ENCODE data around the gene SLC7A1.

Gene SLC7A1

DNA sequence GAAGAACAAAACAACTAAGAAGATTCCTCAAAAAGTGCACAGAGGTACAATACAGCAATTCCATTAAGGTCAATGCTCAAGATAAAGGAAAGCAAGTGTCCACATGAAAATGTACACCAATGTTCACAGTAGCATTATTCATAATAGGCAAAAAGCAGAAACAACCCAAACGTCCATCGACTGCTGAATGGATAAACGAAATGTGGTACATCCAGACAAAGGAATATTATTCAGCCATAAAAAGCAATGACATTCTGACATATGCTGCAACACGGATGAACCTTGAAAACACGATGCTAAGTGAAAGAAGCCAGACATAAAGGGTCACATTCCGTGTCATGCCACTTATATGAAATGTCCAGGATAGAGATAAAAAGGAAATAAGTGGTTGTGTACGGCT is 29.3 kb downstream of the SLC7A1 start:
- Histone ChIP-seq H3K4me3 (ENCODE audit: low read length) (no peak overlapping the region), H3K23ac (ENCODE audit: low read length) (no peak overlapping the region), H2BK5ac (ENCODE audit: low read length) (no peak overlapping the region), H3K4ac (ENCODE audit: low read depth, low read length) (no peak overlapping the region), H2BK120ac (ENCODE audit: low read depth, low read length) (no peak overlapping the region), H2AK5ac (ENCODE audit: low read length) (no peak overlapping the region), H3K56ac (ENCODE audit: low read length) (no peak overlapping the region), H3K18ac (ENCODE audit: low read length) (no peak overlapping the region), H2BK15ac (replicated peaks; ENCODE audit: low read depth) (no peak overlapping the region), H3K4me1 (ENCODE audit: control insufficient read depth, low read depth, low read length) (peaks cover 11% of the 10 kb centered on the region), H3K27ac (ENCODE audit: low read depth, low read length) (no peak overlapping the region), H4K8ac (ENCODE audit: low read depth, low read length) (no peak overlapping the region), H3K36me3 (ENCODE audit: control insufficient read depth, insufficient read depth, low read length) (no peaks in the 10 kb centered on the region), H4K5ac (ENCODE audit: low read length) (no peak overlapping the region), H3K79me2 (ENCODE audit: control insufficient read depth, insufficient read depth, low read length) (peaks cover 91% of the 10 kb centered on the region), H3K4me2 (ENCODE audit: low read length) (no peak overlapping the region), H3K27me3 (ENCODE audit: insufficient read depth, low read length, poor library complexity) (no peaks in the 10 kb centered on the region), H3K79me1 (ENCODE audit: low read length) (peaks cover 31% of the 10 kb centered on the region), H3K9ac (ENCODE audit: low read length) (no peak overlapping the region)
- no CpG with 5 or more reads among the region's 7 CpGs for WGBS (ENCODE audit: extremely low coverage, insufficient coverage, low lambda C conversion rate)
- no peak for DNase-seq

DNA sequence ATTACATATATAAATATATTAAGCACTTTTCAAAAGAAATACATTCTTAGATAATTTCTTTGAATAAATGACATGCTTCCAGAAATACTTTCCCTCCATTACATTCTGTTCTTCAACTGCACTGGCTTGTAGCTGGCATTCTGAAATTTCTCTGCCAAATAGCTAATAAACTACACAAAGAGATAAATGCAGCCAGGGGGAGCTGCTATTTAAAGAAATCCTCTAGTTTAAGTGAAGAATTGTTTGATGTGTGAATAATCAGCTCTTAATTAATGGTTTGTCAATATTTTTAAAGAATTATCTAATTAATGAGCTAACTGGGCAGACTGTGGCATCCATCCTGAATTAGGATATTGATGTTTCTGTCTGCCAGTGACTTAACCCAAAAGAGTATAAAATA is 30.7 kb downstream of the SLC7A1 start:
- H3K79me1 ChIP-seq (ENCODE audit: low read length): peaks cover 27% of the 10 kb centered on the region
- no peak overlapping the region for H3K9ac ChIP-seq (ENCODE audit: low read length)
- no peak overlapping the region for H3K4me2 ChIP-seq (ENCODE audit: low read length)
- H2BK5ac ChIP-seq (ENCODE audit: low read length): no peak overlapping the region
- no peak overlapping the region for H4K5ac ChIP-seq (ENCODE audit: low read length)
- no peak overlapping the region for H4K8ac ChIP-seq (ENCODE audit: low read depth, low read length)
- no peak overlapping the region for H3K56ac ChIP-seq (ENCODE audit: low read length)
- H2AK5ac ChIP-seq (ENCODE audit: low read length): no peak overlapping the region
- no peak overlapping the region for H3K4me3 ChIP-seq (ENCODE audit: low read length)
- H2BK120ac ChIP-seq (ENCODE audit: low read depth, low read length): no peak overlapping the region
- H3K36me3 ChIP-seq (ENCODE audit: control insufficient read depth, insufficient read depth, low read length): no peaks in the 10 kb centered on the region
- no peak overlapping the region for H2BK15ac ChIP-seq (replicated peaks; ENCODE audit: low read depth)
- no peaks in the 10 kb centered on the region for H3K27me3 ChIP-seq (ENCODE audit: insufficient read depth, low read length, poor library complexity)
- H3K4me1 ChIP-seq (ENCODE audit: control insufficient read depth, low read depth, low read length): peaks cover 11% of the 10 kb centered on the region
- no peak overlapping the region for H3K4ac ChIP-seq (ENCODE audit: low read depth, low read length)
- DNase-seq: no peak
- H3K79me2 ChIP-seq (ENCODE audit: control insufficient read depth, insufficient read depth, low read length): peaks cover 90% of the 10 kb centered on the region
- H3K23ac ChIP-seq (ENCODE audit: low read length): no peak overlapping the region
- H3K27ac ChIP-seq (ENCODE audit: low read depth, low read length): no peak overlapping the region
- no peak overlapping the region for H3K18ac ChIP-seq (ENCODE audit: low read length)

DNA sequence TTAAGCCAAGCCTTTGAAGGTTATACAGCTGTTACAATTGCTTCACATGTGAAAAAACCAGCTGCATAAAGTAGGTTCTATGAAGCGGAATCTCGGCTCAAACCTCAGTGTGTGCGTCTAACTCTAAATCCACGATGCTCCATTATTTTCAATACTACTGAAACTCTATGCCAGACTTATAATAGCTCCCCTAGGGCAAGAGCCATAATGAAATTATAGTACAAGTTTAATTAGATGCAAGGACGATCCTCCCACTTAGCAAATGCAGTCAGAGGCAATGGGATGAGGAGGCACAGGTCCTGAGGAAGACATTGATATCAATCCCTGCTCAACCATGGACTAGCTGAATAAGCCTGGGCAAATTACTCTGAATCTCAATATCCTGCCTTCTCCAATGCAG is 31.1 kb downstream of the SLC7A1 start:
- no peak for DNase-seq
- no peak overlapping the region for H3K56ac ChIP-seq (ENCODE audit: low read length)
- no peaks in the 10 kb centered on the region for H3K27me3 ChIP-seq (ENCODE audit: insufficient read depth, low read length, poor library complexity)
- no peak overlapping the region for H3K23ac ChIP-seq (ENCODE audit: low read length)
- no peak overlapping the region for H4K8ac ChIP-seq (ENCODE audit: low read depth, low read length)
- H3K4me1 ChIP-seq (ENCODE audit: control insufficient read depth, low read depth, low read length): peaks cover 11% of the 10 kb centered on the region
- no peak overlapping the region for H3K9ac ChIP-seq (ENCODE audit: low read length)
- H3K27ac ChIP-seq (ENCODE audit: low read depth, low read length): no peak overlapping the region
- no peak overlapping the region for H4K5ac ChIP-seq (ENCODE audit: low read length)
- no peak overlapping the region for H2BK5ac ChIP-seq (ENCODE audit: low read length)
- H3K4me2 ChIP-seq (ENCODE audit: low read length): no peak overlapping the region
- H2BK15ac ChIP-seq (replicated peaks; ENCODE audit: low read depth): no peak overlapping the region
- H3K4me3 ChIP-seq (ENCODE audit: low read length): no peak overlapping the region
- peaks cover 86% of the 10 kb centered on the region for H3K79me2 ChIP-seq (ENCODE audit: control insufficient read depth, insufficient read depth, low read length)
- H2BK120ac ChIP-seq (ENCODE audit: low read depth, low read length): no peak overlapping the region
- H3K4ac ChIP-seq (ENCODE audit: low read depth, low read length): no peak overlapping the region
- H3K79me1 ChIP-seq (ENCODE audit: low read length): peaks cover 27% of the 10 kb centered on the region
- no peak overlapping the region for H2AK5ac ChIP-seq (ENCODE audit: low read length)
- no peaks in the 10 kb centered on the region for H3K36me3 ChIP-seq (ENCODE audit: control insufficient read depth, insufficient read depth, low read length)
- H3K18ac ChIP-seq (ENCODE audit: low read length): no peak overlapping the region
- WGBS (ENCODE audit: extremely low coverage, insufficient coverage, low lambda C conversion rate): no CpG with 5 or more reads among the region's 5 CpGs

DNA sequence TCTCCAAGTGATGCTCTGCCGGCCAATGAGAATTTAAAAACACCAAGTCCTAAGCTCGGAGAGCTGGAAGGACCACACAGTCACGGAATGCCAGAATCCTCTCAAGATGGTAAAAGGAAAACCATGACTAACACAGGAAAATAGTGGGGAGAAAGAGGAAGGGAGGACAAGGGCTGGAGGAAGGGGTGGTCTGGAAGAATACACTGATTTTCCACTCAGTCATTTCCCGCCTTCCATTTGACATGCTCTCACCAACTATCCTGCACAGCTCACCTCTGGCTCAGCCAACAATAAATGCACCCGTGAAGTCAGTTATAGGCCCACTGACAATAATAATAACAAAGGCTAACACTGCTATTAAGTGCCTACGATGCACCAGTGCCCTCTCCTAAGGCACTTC is 31.5 kb downstream of the SLC7A1 start:
- H2BK15ac ChIP-seq (replicated peaks; ENCODE audit: low read depth): no peak overlapping the region

DNA sequence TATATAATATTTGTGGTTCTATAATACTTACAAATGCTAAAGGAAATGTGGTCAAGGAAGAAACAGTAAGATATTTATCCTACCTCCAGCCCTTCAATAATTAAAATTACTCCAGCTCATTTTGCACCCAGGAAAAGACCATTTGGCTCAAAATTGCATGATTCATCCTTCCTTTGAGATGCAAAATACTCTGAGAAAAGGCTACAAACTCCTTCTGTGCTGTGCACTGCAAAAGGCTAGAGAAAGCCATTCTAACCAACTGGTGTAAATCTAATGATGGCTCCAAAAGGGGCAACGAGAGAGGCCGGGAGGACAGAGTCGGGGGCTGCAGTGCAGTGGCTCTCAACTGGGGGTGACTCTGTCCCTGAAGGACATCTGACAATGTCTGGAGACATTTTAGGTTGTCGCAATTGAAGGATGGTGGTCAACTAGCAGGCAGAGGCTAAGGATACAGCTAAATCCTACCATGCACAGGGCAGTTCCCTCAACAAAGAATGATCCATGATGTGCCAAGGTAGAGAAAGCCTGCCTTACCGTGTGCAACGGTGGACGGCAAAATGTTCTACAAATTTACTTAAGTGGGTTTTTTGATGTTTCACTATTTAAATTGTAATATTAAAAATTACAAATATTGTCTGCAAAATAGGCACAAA is 32.6 kb downstream of the SLC7A1 start:
- DNase-seq: no peak
- Histone ChIP-seq H4K8ac (ENCODE audit: low read depth, low read length) (no peak overlapping the region), H3K4me3 (ENCODE audit: low read length) (no peak overlapping the region), H2BK120ac (ENCODE audit: low read depth, low read length) (no peak overlapping the region), H3K56ac (ENCODE audit: low read length) (no peak overlapping the region), H2BK15ac (replicated peaks; ENCODE audit: low read depth) (no peak overlapping the region), H3K79me1 (ENCODE audit: low read length) (peaks cover 27% of the 10 kb centered on the region), H2BK5ac (ENCODE audit: low read length) (no peak overlapping the region), H3K9ac (ENCODE audit: low read length) (no peak overlapping the region), H3K79me2 (ENCODE audit: control insufficient read depth, insufficient read depth, low read length) (peaks cover 71% of the 10 kb centered on the region), H3K4me2 (ENCODE audit: low read length) (no peak overlapping the region), H2AK5ac (ENCODE audit: low read length) (no peak overlapping the region), H3K18ac (ENCODE audit: low read length) (no peak overlapping the region), H3K4me1 (ENCODE audit: control insufficient read depth, low read depth, low read length) (peaks cover 11% of the 10 kb centered on the region), H3K27me3 (ENCODE audit: insufficient read depth, low read length, poor library complexity) (no peaks in the 10 kb centered on the region), H3K23ac (ENCODE audit: low read length) (peak overlapping the region; percentile 20), H3K4ac (ENCODE audit: low read depth, low read length) (no peak overlapping the region), H4K5ac (ENCODE audit: low read length) (no peak overlapping the region), H3K36me3 (ENCODE audit: control insufficient read depth, insufficient read depth, low read length) (no peaks in the 10 kb centered on the region), H3K27ac (ENCODE audit: low read depth, low read length) (no peak overlapping the region)
- no CpG with 5 or more reads among the region's 7 CpGs for WGBS (ENCODE audit: extremely low coverage, insufficient coverage, low lambda C conversion rate)

More for the DNA sequence above, 31.5 kb downstream of the SLC7A1 start:
- no peak overlapping the region for H3K4ac ChIP-seq (ENCODE audit: low read depth, low read length)
- no peak overlapping the region for H3K27ac ChIP-seq (ENCODE audit: low read depth, low read length)
- H4K5ac ChIP-seq (ENCODE audit: low read length): no peak overlapping the region
- H3K4me1 ChIP-seq (ENCODE audit: control insufficient read depth, low read depth, low read length): peaks cover 11% of the 10 kb centered on the region
- no CpG with 5 or more reads among the region's 6 CpGs for WGBS (ENCODE audit: extremely low coverage, insufficient coverage, low lambda C conversion rate)
- H3K27me3 ChIP-seq (ENCODE audit: insufficient read depth, low read length, poor library complexity): no peaks in the 10 kb centered on the region
- DNase-seq: no peak
- no peak overlapping the region for H3K9ac ChIP-seq (ENCODE audit: low read length)
- H3K79me2 ChIP-seq (ENCODE audit: control insufficient read depth, insufficient read depth, low read length): peaks cover 81% of the 10 kb centered on the region
- H3K23ac ChIP-seq (ENCODE audit: low read length): peak overlapping the region; percentile 85
- no peak overlapping the region for H3K56ac ChIP-seq (ENCODE audit: low read length)
- H3K4me3 ChIP-seq (ENCODE audit: low read length): no peak overlapping the region
- no peak overlapping the region for H2BK5ac ChIP-seq (ENCODE audit: low read length)
- H2AK5ac ChIP-seq (ENCODE audit: low read length): no peak overlapping the region
- no peak overlapping the region for H3K4me2 ChIP-seq (ENCODE audit: low read length)
- H3K36me3 ChIP-seq (ENCODE audit: control insufficient read depth, insufficient read depth, low read length): no peaks in the 10 kb centered on the region
- no peak overlapping the region for H3K18ac ChIP-seq (ENCODE audit: low read length)
- H4K8ac ChIP-seq (ENCODE audit: low read depth, low read length): no peak overlapping the region
- H2BK120ac ChIP-seq (ENCODE audit: low read depth, low read length): no peak overlapping the region
- H3K79me1 ChIP-seq (ENCODE audit: low read length): peaks cover 27% of the 10 kb centered on the region

DNA sequence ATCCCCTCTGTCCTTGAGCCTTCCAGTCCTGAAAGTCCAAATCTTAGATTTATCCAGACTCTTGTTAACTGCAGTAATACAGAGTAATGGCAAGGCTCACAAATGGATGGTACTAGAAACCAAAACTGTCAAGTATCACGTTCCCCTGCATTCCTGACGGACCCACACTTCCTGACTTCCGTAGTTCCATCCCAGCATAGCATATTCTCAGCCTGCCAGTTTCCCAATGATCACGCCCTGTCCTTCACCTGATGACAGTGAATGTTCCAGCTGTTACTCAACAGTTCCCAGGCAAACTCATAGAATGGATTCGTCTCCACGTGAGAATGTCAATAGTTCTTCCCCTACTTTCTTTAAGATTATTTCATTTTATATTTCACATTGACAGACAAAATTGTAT is 33.6 kb downstream of the SLC7A1 start:
- Histone ChIP-seq H3K79me2 (ENCODE audit: control insufficient read depth, insufficient read depth, low read length) (peaks cover 68% of the 10 kb centered on the region), H2BK120ac (ENCODE audit: low read depth, low read length) (no peak overlapping the region), H3K18ac (ENCODE audit: low read length) (no peak overlapping the region), H2BK15ac (replicated peaks; ENCODE audit: low read depth) (no peak overlapping the region), H3K36me3 (ENCODE audit: control insufficient read depth, insufficient read depth, low read length) (no peaks in the 10 kb centered on the region), H2AK5ac (ENCODE audit: low read length) (no peak overlapping the region), H3K4me3 (ENCODE audit: low read length) (no peak overlapping the region), H3K27me3 (ENCODE audit: insufficient read depth, low read length, poor library complexity) (no peaks in the 10 kb centered on the region), H4K5ac (ENCODE audit: low read length) (no peak overlapping the region), H3K9ac (ENCODE audit: low read length) (no peak overlapping the region), H3K4me2 (ENCODE audit: low read length) (no peak overlapping the region), H3K56ac (ENCODE audit: low read length) (no peak overlapping the region), H3K4ac (ENCODE audit: low read depth, low read length) (no peak overlapping the region), H4K8ac (ENCODE audit: low read depth, low read length) (no peak overlapping the region), H3K23ac (ENCODE audit: low read length) (no peak overlapping the region), H3K79me1 (ENCODE audit: low read length) (peaks cover 25% of the 10 kb centered on the region), H2BK5ac (ENCODE audit: low read length) (no peak overlapping the region), H3K4me1 (ENCODE audit: control insufficient read depth, low read depth, low read length) (peaks cover 11% of the 10 kb centered on the region), H3K27ac (ENCODE audit: low read depth, low read length) (no peak overlapping the region)
- WGBS (ENCODE audit: extremely low coverage, insufficient coverage, low lambda C conversion rate): no CpG with 5 or more reads among the region's 6 CpGs
- no peak for DNase-seq
